Neural progenitor cell (in vitro differentiated cells): ENCODE data around the gene SRBD1.

Source experiments
- EZH2 ChIP-seq: fragments of 200-600 bp; sonication (generic); IDR thresholded peaks from 2 replicates; pipeline ENCODE4 v1.6.1; 2017; ENCODE audit warnings: antibody characterized with exemption, mild to moderate bottlenecking, moderate library complexity
- EZH2phosphoT487 ChIP-seq: fragments of 200-600 bp; sonication (generic); IDR thresholded peaks from 2 replicates; pipeline ENCODE4 v1.6.1; 2017; ENCODE audit warnings: antibody characterized with exemption
- TF ChIP-seq, protein P1 (sequence below): fragments of 200-600 bp; sonication (generic); IDR thresholded peaks from 2 replicates; pipeline ENCODE4 v1.5.1; 2017; ENCODE audit warnings: antibody characterized with exemption, mild to moderate bottlenecking

DNA sequence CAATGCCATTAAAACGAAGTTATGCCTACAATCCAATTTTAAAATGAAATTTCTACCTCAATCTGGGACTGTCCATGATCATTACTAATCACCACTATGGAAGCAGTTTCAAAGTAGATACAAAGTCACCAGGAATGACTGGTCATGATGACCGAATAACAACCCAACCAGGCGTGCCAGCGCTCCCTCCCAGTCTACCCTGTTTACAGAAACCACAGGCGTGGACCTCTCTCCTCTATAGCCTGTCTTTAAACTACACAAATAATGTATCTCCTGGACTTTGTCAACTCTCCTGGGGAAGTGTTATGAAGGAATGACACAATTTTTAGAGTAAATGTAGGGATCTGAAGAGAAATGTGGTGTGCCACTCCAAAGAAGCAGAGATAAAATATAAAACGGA, 150.2 kb downstream of the SRBD1 start:
- TF ChIP-seq, protein P1, sequence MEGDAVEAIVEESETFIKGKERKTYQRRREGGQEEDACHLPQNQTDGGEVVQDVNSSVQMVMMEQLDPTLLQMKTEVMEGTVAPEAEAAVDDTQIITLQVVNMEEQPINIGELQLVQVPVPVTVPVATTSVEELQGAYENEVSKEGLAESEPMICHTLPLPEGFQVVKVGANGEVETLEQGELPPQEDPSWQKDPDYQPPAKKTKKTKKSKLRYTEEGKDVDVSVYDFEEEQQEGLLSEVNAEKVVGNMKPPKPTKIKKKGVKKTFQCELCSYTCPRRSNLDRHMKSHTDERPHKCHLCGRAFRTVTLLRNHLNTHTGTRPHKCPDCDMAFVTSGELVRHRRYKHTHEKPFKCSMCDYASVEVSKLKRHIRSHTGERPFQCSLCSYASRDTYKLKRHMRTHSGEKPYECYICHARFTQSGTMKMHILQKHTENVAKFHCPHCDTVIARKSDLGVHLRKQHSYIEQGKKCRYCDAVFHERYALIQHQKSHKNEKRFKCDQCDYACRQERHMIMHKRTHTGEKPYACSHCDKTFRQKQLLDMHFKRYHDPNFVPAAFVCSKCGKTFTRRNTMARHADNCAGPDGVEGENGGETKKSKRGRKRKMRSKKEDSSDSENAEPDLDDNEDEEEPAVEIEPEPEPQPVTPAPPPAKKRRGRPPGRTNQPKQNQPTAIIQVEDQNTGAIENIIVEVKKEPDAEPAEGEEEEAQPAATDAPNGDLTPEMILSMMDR = no peak
- no peak for TF ChIP-seq EZH2phosphoT487
- no peak for TF ChIP-seq EZH2
